AG09309 (cell line): ENCODE measurements around the gene VSIG10.

Source experiments
- DNase-seq: peaks from one replicate; pipeline ENCODE4 v3.0.0-alpha.2; 2010; ENCODE audit warnings: low read depth
- H3K4me3 ChIP-seq: 2 replicates; pipeline ENCODE4 v1.5.1; 2011; ENCODE audit warnings: mild to moderate bottlenecking, low read depth, low read length, moderate library complexity; ENCODE audit not compliant: control insufficient read depth
- TF ChIP-seq, protein P1 (sequence below): IDR thresholded peaks from 2 replicates; pipeline ENCODE4 v1.5.1; 2011; ENCODE audit warnings: mild to moderate bottlenecking, low read depth, low read length, inconsistent platforms; ENCODE audit not compliant: insufficient read depth, control insufficient read depth; ENCODE audit errors: missing control alignments

Gene VSIG10

DNA sequence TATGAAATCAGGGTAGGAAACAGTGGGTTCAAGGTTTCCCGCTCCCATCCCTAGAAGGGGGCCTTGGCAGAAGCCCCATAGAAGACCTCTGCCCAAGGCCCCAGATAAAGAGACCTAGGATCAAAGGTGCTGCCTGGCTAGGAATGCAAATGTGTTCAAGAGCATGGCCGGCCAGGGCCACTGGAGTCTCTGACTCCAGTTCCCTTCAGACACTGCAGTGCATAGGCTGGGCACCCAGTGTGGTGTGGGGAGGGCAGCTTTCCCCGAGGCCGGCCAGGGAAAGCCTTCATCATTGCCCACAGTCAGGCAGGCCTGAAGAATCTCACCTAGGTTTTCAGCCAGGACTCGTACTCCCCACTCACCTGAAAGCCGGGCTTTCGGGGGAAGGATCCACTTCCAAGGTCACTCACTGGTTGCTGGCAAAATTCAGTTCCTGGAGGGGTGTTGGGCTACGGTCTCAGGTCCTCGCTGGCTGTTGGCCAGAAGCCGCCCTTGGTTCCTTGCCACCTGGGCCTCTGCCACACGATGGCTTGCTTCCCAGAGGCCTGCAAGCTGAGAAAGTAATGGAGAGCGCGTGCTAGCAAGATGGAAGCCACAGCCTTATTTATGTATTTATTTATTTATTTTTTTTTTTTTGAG, 22.4 kb upstream of the VSIG10 start:
- H3K4me3 ChIP-seq, result no peak overlapping the region
- TF ChIP-seq, protein P1, sequence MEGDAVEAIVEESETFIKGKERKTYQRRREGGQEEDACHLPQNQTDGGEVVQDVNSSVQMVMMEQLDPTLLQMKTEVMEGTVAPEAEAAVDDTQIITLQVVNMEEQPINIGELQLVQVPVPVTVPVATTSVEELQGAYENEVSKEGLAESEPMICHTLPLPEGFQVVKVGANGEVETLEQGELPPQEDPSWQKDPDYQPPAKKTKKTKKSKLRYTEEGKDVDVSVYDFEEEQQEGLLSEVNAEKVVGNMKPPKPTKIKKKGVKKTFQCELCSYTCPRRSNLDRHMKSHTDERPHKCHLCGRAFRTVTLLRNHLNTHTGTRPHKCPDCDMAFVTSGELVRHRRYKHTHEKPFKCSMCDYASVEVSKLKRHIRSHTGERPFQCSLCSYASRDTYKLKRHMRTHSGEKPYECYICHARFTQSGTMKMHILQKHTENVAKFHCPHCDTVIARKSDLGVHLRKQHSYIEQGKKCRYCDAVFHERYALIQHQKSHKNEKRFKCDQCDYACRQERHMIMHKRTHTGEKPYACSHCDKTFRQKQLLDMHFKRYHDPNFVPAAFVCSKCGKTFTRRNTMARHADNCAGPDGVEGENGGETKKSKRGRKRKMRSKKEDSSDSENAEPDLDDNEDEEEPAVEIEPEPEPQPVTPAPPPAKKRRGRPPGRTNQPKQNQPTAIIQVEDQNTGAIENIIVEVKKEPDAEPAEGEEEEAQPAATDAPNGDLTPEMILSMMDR, result no peak
- no peak for DNase-seq

DNA sequence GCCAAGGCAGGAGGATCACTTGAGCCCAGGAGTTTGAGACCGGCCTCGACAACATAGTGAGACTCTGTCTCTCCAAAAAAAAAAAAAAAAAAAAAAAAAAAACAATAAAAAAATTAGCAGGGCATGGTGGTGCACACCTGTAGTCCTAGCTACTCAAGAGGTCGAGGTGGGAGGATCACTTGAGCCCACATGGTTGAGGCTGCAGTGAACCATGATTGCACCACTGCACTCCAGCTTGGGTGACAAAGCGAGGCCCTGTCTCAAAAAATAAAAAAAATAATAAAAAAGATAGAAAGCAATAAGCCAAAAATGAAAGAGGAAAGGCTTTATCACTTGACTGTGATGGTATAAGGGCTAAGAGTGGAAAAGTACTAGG, 21.9 kb upstream of the VSIG10 start:
- no peak overlapping the region for H3K4me3 ChIP-seq
- DNase-seq, result no peak
- TF ChIP-seq, protein P1, result no peak

DNA sequence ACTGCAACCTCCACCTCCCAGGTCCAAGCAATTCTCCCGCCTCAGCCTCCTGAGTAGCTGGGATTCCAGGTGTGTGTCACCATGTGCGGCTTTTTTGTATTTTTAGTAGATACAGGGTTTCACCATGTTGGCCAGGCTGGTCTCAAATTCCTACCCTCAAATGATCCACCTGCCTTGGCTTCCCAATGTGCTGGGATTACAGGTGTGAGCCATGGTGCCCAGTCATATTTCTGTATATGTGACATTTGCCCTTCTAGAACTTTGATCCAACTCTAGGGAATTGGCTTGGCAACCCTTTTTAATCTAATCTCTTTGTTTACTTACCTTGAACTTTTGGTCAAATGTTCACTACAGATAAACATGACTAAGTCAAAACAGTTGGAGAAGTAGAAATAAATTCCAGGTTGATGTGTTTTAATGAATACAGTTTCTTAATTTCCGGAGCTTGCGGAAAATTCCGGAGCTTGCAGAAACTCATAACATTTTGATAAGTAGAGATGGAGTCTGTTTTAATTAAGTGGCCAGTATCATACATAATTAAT, 20.6 kb upstream of the VSIG10 start:
- DNase-seq, result no peak
- H3K4me3 ChIP-seq, result no peak overlapping the region
- TF ChIP-seq, protein P1, result no peak

DNA sequence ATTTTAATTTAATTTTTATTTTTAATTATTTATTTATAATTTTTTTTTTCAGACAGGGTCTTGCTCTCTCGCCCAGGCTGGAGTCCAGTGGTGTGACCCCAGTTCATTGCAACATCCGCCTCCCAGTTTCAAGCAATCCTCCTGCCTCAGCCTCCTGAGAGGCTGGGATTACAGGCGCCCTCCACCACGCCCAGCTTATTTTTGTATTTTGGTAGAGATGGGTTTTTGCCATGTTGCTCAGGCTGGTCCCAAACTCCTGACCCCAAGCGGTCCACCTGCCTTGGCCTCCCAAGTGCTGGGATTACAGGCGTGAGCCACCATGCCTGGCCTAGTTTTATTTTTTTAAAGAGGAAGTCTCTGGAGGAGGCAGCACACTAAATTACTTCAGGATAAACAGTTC, 18.5 kb upstream of the VSIG10 start:
- no peak overlapping the region for H3K4me3 ChIP-seq
- DNase-seq, result no peak
- TF ChIP-seq, protein P1, result no peak

DNA sequence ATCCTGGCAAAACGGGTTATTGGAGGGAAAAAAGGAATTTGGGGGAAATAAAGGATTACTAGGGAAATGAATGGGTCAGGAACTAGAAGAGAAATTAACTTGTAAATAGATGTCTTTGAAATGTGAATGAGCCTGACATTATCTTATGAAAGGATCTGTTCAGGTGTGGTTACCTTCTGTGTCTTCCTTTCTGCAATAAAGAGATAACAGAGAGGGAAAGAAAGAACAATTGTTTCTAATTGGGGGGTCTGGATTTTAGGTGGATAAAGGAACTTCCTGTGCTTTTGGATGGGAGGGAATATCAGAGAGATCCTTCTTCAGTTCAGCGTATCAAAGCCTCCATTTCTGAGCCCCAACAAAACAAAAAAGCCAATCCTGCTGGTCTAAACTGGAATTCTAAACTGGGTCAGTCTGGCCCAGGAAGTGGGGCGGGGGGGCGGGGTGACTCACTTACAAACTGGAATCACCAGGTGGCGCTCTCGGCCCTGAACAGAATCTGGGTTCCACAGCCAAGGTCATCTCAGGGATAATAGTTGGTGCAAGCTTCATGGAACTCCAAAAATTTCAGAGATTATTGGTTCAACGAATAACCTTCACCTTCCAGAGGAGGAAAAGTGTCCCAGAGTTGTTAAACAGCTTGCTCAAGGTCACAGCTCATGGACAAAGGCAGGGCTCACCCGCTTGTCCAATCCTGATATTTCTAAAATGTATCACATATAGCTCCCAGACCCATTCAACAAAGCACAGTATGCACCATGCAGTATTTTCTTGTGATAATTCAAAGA, 17.0 kb upstream of the VSIG10 start:
- no peak overlapping the region for H3K4me3 ChIP-seq
- DNase-seq, result no peak
- TF ChIP-seq, protein P1, result peak; percentile 55

DNA sequence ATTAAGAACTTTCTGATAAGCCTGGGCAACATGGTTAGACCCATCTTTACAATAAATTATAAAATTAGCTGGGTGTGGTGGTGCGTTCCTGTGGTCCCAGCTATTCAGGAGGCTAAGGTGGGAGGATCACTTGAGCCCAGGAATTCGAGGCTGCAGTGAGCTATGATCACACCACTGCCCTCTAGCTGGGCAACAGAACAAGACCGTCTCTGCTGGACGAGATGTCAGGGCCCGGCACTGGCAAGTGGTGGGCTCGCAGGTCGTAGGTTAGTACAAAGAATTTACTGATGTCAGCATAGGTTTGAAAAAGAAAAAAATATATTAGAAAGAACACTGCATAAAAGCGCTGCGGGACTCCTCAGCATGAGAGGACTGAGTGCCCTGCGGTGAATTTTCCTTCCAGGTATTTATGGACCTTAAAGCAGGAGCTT, 15.7 kb upstream of the VSIG10 start:
- no peak overlapping the region for H3K4me3 ChIP-seq
- no peak for DNase-seq
- TF ChIP-seq, protein P1, result no peak
